ENCODE results near the gene TTN. TPM values are rescaled to one million over a fixed set of nuclear protein-coding genes. Genes with fewer than 3 reads are reported as not detected.

TTN gene
- polyA plus RNA-seq, 1 experiment: not detected

GRCh38 chr2:178491612-178492011, 315.6 kb downstream of the TTN start:
- DNase-seq (ENCODE audit: low read depth): no peak
- TF ChIP-seq CTCF (IDR thresholded peaks at IDR 0.05; ENCODE audit: insufficient read depth, low read depth, low read length): no peak
- H3K27me3 ChIP-seq (ENCODE audit: control insufficient read depth, insufficient read depth, low read length): no peaks in the 10 kb centered on the region
- H3K4me3 ChIP-seq (ENCODE audit: low read depth, low read length): no peak overlapping the region
- CTCF ChIA-PET: no interaction called here
- peaks cover 12% of the 10 kb centered on the region for H3K36me3 ChIP-seq (ENCODE audit: control insufficient read depth, insufficient read depth, low read length)
- POLR2A ChIA-PET: no interaction called here

- TF ChIP-seq CTCF (IDR thresholded peaks at IDR 0.05; ENCODE audit: insufficient read depth, low read depth, low read length): no peak
- Histone ChIP-seq H3K27me3 (ENCODE audit: control insufficient read depth, insufficient read depth, low read length) (no peaks in the 10 kb centered on the region), H3K4me3 (ENCODE audit: low read depth, low read length) (no peak overlapping the region), H3K36me3 (ENCODE audit: control insufficient read depth, insufficient read depth, low read length) (peaks cover 3% of the 10 kb centered on the region; the same call in 1 of the 2 replicates)
- POLR2A ChIA-PET: no interaction called here
- no peak for DNase-seq (ENCODE audit: low read depth)
- CTCF ChIA-PET: no interaction called here
Measured at GRCh38 chr2:178485356-178485755, 321.9 kb downstream of the TTN start.

GRCh38 chr2:178484245-178485041, 322.8 kb downstream of the TTN start:
- Histone ChIP-seq H3K4me3 (ENCODE audit: low read depth, low read length) (no peak overlapping the region), H3K27me3 (ENCODE audit: control insufficient read depth, insufficient read depth, low read length) (no peaks in the 10 kb centered on the region), H3K36me3 (ENCODE audit: control insufficient read depth, insufficient read depth, low read length) (peaks cover 3% of the 10 kb centered on the region; the same call in 1 of the 2 replicates)
- no peak for TF ChIP-seq CTCF (IDR thresholded peaks at IDR 0.05; ENCODE audit: insufficient read depth, low read depth, low read length)
- ChIA-PET CTCF (no interaction called here), POLR2A (no interaction called here)
- DNase-seq (ENCODE audit: low read depth): no peak

- no peak overlapping the region for H3K4me3 ChIP-seq (ENCODE audit: low read depth, low read length)
- CTCF ChIA-PET: interaction anchor here (0.6 kb wide), 2 partner anchors 19 to 29 kb away, joined by 3 read pairs; no protein-coding TSS in a partner anchor
- POLR2A ChIA-PET: interaction anchor here (0.6 kb wide), 1 partner anchor 38 kb away, joined by 4 read pairs; no protein-coding TSS in a partner anchor
- H3K36me3 ChIP-seq (ENCODE audit: control insufficient read depth, insufficient read depth, low read length): peaks cover 2% of the 10 kb centered on the region; the same call in 1 of the 2 replicates
- TF ChIP-seq CTCF (IDR thresholded peaks at IDR 0.05; ENCODE audit: insufficient read depth, low read depth, low read length): no peak
- H3K27me3 ChIP-seq (ENCODE audit: control insufficient read depth, insufficient read depth, low read length): no peaks in the 10 kb centered on the region
- DNase-seq (ENCODE audit: low read depth): no peak
Measured at GRCh38 chr2:178482437-178482836, 324.8 kb downstream of the TTN start.

- H3K36me3 ChIP-seq (ENCODE audit: control insufficient read depth, insufficient read depth, low read length): no peaks in the 10 kb centered on the region
- ChIA-PET CTCF (interaction anchor here (1.0 kb wide), 1 partner anchor 43 kb away, joined by 3 read pairs; no protein-coding TSS in a partner anchor), POLR2A (interaction anchor here (0.6 kb wide), 2 partner anchors 30 to 1279 kb away, joined by 3 to 5 read pairs; partner anchors contain the start of genes PJVK and PRKRA)
- DNase-seq (ENCODE audit: low read depth): peak; percentile 78
- no peak for TF ChIP-seq CTCF (IDR thresholded peaks at IDR 0.05; ENCODE audit: insufficient read depth, low read depth, low read length)
- peak within 1 kb of the TSS; percentile 86 for H3K4me3 ChIP-seq (ENCODE audit: low read depth, low read length)
- H3K27me3 ChIP-seq (ENCODE audit: control insufficient read depth, insufficient read depth, low read length): no peaks in the 10 kb centered on the region
Measured at GRCh38 chr2:178480227-178481181, 326.7 kb downstream of the TTN start, which contains the start of gene PLEKHA3. PLEKHA3 (plus strand) TSS chr2:178480457; CDS start chr2:178480870, 413 bp downstream.

Data from BJ (cell line).